ENCODE measurements around the gene GOLGA3. TPM values are rescaled to one million over a fixed set of nuclear protein-coding genes. Genes with fewer than 3 reads are reported as not detected.
"Not testable (repeated sequence)": the region's sequence is repeated elsewhere in the genome, so short reads cannot be mapped to it uniquely, and the experiment has no call there.

Gene GOLGA3
- total and polyA plus RNA-seq, 12 donors = 11.7 to 83.5 (median 48.0) TPM

- Histone ChIP-seq H3K4me1 (replicated peaks in 1 of 2) (no peaks in the 10 kb centered on the region), H3K4me3 (no peak overlapping the region), H3K27ac (no peak overlapping the region), H3K27me3 (no peaks in the 10 kb centered on the region), H3K36me3 (replicated peaks in 1 of 2) (peaks cover 0 to 70% of the 10 kb centered on the region in 2 donors), H3K9me3 (replicated peaks in 1 of 3) (no peaks in the 10 kb centered on the region)
- TF ChIP-seq POLR2A (IDR thresholded peaks at IDR 0.05) (no peak), CTCF (IDR thresholded peaks at IDR 0.05) (no peak)
- DNase-seq = no peak
- intact Hi-C loops (cut with DNase I) = no loop called here
- WGBS, 4 donors = 93 to 98% (median 96%) methylated on average over 14 to 21 of the region's 21 CpGs
Observed at GRCh38 chr12:132814232-132814631, 14.4 kb downstream of the GOLGA3 start.

GRCh38 chr12:132813443-132813842 is 15.2 kb downstream of the GOLGA3 start:
- Histone ChIP-seq H3K36me3 (replicated peaks in 1 of 2) (peaks cover 0 to 66% of the 10 kb centered on the region in 2 donors), H3K27me3 (no peaks in the 10 kb centered on the region), H3K9me3 (replicated peaks in 1 of 3) (no peaks in the 10 kb centered on the region), H3K4me1 (replicated peaks in 1 of 2) (no peaks in the 10 kb centered on the region), H3K4me3 (no peak overlapping the region), H3K27ac (no peak overlapping the region)
- TF ChIP-seq POLR2A (IDR thresholded peaks at IDR 0.05) (no peak), CTCF (IDR thresholded peaks at IDR 0.05) (no peak)
- 94 to 97% (median 96%) methylated on average over 6 of the region's 6 CpGs for WGBS, 4 donors
- intact Hi-C loops (cut with DNase I) = no loop called here
- no peak for DNase-seq

- Histone ChIP-seq H3K27ac (no peak overlapping the region), H3K27me3 (no peaks in the 10 kb centered on the region), H3K4me3 (no peak overlapping the region), H3K36me3 (replicated peaks in 1 of 2) (peaks cover 0 to 67% of the 10 kb centered on the region in 2 donors), H3K4me1 (replicated peaks in 1 of 2) (no peaks in the 10 kb centered on the region), H3K9me3 (replicated peaks in 1 of 3) (no peaks in the 10 kb centered on the region)
- WGBS, 4 donors = 92 to 96% (median 95%) methylated on average over 6 to 8 of the region's 8 CpGs
- DNase-seq = no peak
- intact Hi-C loops (cut with DNase I) = no loop called here
- TF ChIP-seq POLR2A (IDR thresholded peaks at IDR 0.05) = no peak
- TF ChIP-seq CTCF (IDR thresholded peaks at IDR 0.05) = no peak
Observed at GRCh38 chr12:132812631-132813305, 15.9 kb downstream of the GOLGA3 start.

GRCh38 chr12:132809391-132809790 is 19.3 kb downstream of the GOLGA3 start:
- WGBS, 4 donors = 50 to 71% (median 62%) methylated on average over 8 to 13 of the region's 13 CpGs
- H3K27ac ChIP-seq; H3K27me3 ChIP-seq; intact Hi-C loops (cut with DNase I); H3K9me3 ChIP-seq (replicated peaks in 1 of 3); H3K4me1 ChIP-seq (replicated peaks in 1 of 2); H3K4me3 ChIP-seq: not testable (repeated sequence)
- TF ChIP-seq CTCF (IDR thresholded peaks at IDR 0.05) = peak; percentile 26 to 61 (median 44)
- peak; percentile 40 to 82 (median 67) for DNase-seq
- peaks cover 0 to 70% of the 10 kb centered on the region in 2 donors for H3K36me3 ChIP-seq (replicated peaks in 1 of 2)
